Measurements from ENCODE around the gene STH. TPM values are rescaled to one million over a fixed set of nuclear protein-coding genes. Genes with fewer than 3 reads are reported as not detected.

The STH gene
- total and polyA plus RNA-seq, 7 donors: not detected

GRCh38 chr17:45973099-45973780, 25.8 kb upstream of the STH start:
- intact Hi-C loops (cut with DNase I): no loop called here
- Histone ChIP-seq H3K27ac (peak overlapping the region in 3 of 4 donors; percentile 31 to 68 (median 61)), H3K9me3 (no peaks in the 10 kb centered on the region), H3K4me3 (no peak overlapping the region), H3K36me3 (no peaks in the 10 kb centered on the region), H3K4me1 (peaks cover 0 to 17% (median 8%) of the 10 kb centered on the region in 4 donors), H3K27me3 (no peaks in the 10 kb centered on the region)
- WGBS, 2 donors: 41 to 72% methylated on average over 12 of the region's 12 CpGs
- peak; percentile 85 for DNase-seq
- no peak for TF ChIP-seq CTCF (IDR thresholded peaks at IDR 0.05)
- peak; percentile 76 to 94 (median 83) for TF ChIP-seq POLR2AphosphoS5 (IDR thresholded peaks at IDR 0.05)
- TF ChIP-seq POLR2A (IDR thresholded peaks at IDR 0.05): no peak
- peak in 3 of 4 donors; percentile 6 to 86 (median 10) for TF ChIP-seq EP300 (IDR thresholded peaks at IDR 0.05)

- Histone ChIP-seq H3K4me3 (no peak overlapping the region), H3K27ac (peak overlapping the region in 3 of 4 donors; percentile 31 to 68 (median 39)), H3K4me1 (peaks cover 0 to 17% (median 8%) of the 10 kb centered on the region in 4 donors), H3K36me3 (no peaks in the 10 kb centered on the region), H3K27me3 (no peaks in the 10 kb centered on the region), H3K9me3 (no peaks in the 10 kb centered on the region)
- no peak for TF ChIP-seq POLR2AphosphoS5 (IDR thresholded peaks at IDR 0.05)
- no peak for TF ChIP-seq EP300 (IDR thresholded peaks at IDR 0.05)
- no peak for TF ChIP-seq CTCF (IDR thresholded peaks at IDR 0.05)
- intact Hi-C loops (cut with DNase I): no loop called here
- WGBS, 2 donors: 75 to 86% methylated on average over 17 of the region's 17 CpGs
- no peak for DNase-seq
Observed at GRCh38 chr17:45973946-45974859, 24.8 kb upstream of the STH start.

GRCh38 chr17:45974916-45975630, 24.0 kb upstream of the STH start:
- 78 to 84% methylated on average over 10 of the region's 10 CpGs for WGBS, 2 donors
- Histone ChIP-seq H3K4me1 (peaks cover 0 to 17% (median 8%) of the 10 kb centered on the region in 4 donors), H3K4me3 (no peak overlapping the region), H3K36me3 (no peaks in the 10 kb centered on the region), H3K27ac (no peak overlapping the region), H3K27me3 (no peaks in the 10 kb centered on the region), H3K9me3 (no peaks in the 10 kb centered on the region)
- TF ChIP-seq CTCF (IDR thresholded peaks at IDR 0.05) (no peak), EP300 (IDR thresholded peaks at IDR 0.05) (no peak), POLR2A (IDR thresholded peaks at IDR 0.05) (no peak), POLR2AphosphoS5 (IDR thresholded peaks at IDR 0.05) (no peak)
- intact Hi-C loops (cut with DNase I): no loop called here
- DNase-seq: no peak

- Histone ChIP-seq H3K9me3 (no peaks in the 10 kb centered on the region), H3K4me1 (peaks cover 0 to 17% (median 8%) of the 10 kb centered on the region in 4 donors), H3K27ac (no peak overlapping the region), H3K27me3 (no peaks in the 10 kb centered on the region), H3K36me3 (no peaks in the 10 kb centered on the region), H3K4me3 (no peak overlapping the region)
- intact Hi-C loops (cut with DNase I): no loop called here
- TF ChIP-seq CTCF (IDR thresholded peaks at IDR 0.05): no peak
- 74 to 82% methylated on average over 8 of the region's 8 CpGs for WGBS, 2 donors
- DNase-seq: no peak
Observed at GRCh38 chr17:45975640-45976295, 23.3 kb upstream of the STH start.

All from sigmoid colon (tissue), 7 donors.